ENCODE measurements around the gene CRTC3. TPM values are rescaled to one million over a fixed set of nuclear protein-coding genes. Genes with fewer than 3 reads are reported as not detected.
"Not testable (repeated sequence)": the region's sequence is repeated elsewhere in the genome, so short reads cannot be mapped to it uniquely, and the experiment has no call there.

Gene CRTC3
- total RNA-seq, 1 donor from 2014 or later = 39.7 TPM

GRCh38 chr15:90625037-90625436 is 95.3 kb downstream of the CRTC3 start:
- Mint-ChIP-seq H3K27ac (ENCODE audit: unreplicated experiment) (no peak overlapping the region), H3K9me3 (ENCODE audit: low read depth) (no peaks in the 10 kb centered on the region), H3K4me1 (ENCODE audit: low read depth) (no peaks in the 10 kb centered on the region), H3K27me3 (ENCODE audit: low read depth) (no peaks in the 10 kb centered on the region), H3K36me3 (ENCODE audit: low read depth) (peaks cover 22% of the 10 kb centered on the region), H3K4me3 (ENCODE audit: unreplicated experiment) (no peak overlapping the region)
- DNase-seq (ENCODE audit: low spot score) = no peak
- no peak for TF ChIP-seq CTCF (IDR thresholded peaks at IDR 0.05)

GRCh38 chr15:90629217-90629616 is 99.5 kb downstream of the CRTC3 start:
- no peak overlapping the region for H3K27ac Mint-ChIP-seq (ENCODE audit: unreplicated experiment)
- no peaks in the 10 kb centered on the region for H3K4me1 Mint-ChIP-seq (ENCODE audit: low read depth)
- H3K9me3 Mint-ChIP-seq (ENCODE audit: low read depth) = no peaks in the 10 kb centered on the region
- no peak for TF ChIP-seq CTCF (IDR thresholded peaks at IDR 0.05)
- no peaks in the 10 kb centered on the region for H3K27me3 Mint-ChIP-seq (ENCODE audit: low read depth)
- H3K36me3 Mint-ChIP-seq (ENCODE audit: low read depth) = peaks cover 32% of the 10 kb centered on the region
- no peak for DNase-seq (ENCODE audit: low spot score)
- no peak overlapping the region for H3K4me3 Mint-ChIP-seq (ENCODE audit: unreplicated experiment)

GRCh38 chr15:90633360-90633759 is 103.6 kb downstream of the CRTC3 start:
- Mint-ChIP-seq H3K9me3 (ENCODE audit: low read depth) (peaks cover 3% of the 10 kb centered on the region), H3K27me3 (ENCODE audit: low read depth) (no peaks in the 10 kb centered on the region), H3K4me3 (ENCODE audit: unreplicated experiment) (no peak overlapping the region), H3K4me1 (ENCODE audit: low read depth) (no peaks in the 10 kb centered on the region), H3K36me3 (ENCODE audit: low read depth) (peaks cover 37% of the 10 kb centered on the region), H3K27ac (ENCODE audit: unreplicated experiment) (no peak overlapping the region)
- no peak for DNase-seq (ENCODE audit: low spot score)
- TF ChIP-seq CTCF (IDR thresholded peaks at IDR 0.05) = no peak

- peaks cover 32% of the 10 kb centered on the region for H3K36me3 Mint-ChIP-seq (ENCODE audit: low read depth)
- not testable (repeated sequence) for H3K4me1 Mint-ChIP-seq (ENCODE audit: low read depth); H3K4me3 Mint-ChIP-seq (ENCODE audit: unreplicated experiment); DNase-seq (ENCODE audit: low spot score); H3K27ac Mint-ChIP-seq (ENCODE audit: unreplicated experiment); H3K9me3 Mint-ChIP-seq (ENCODE audit: low read depth); H3K27me3 Mint-ChIP-seq (ENCODE audit: low read depth)
Observed at GRCh38 chr15:90636993-90637392, 107.3 kb downstream of the CRTC3 start.

GRCh38 chr15:90637693-90638092 is 108.0 kb downstream of the CRTC3 start:
- H3K4me1 Mint-ChIP-seq (ENCODE audit: low read depth) = no peaks in the 10 kb centered on the region
- H3K27ac Mint-ChIP-seq (ENCODE audit: unreplicated experiment) = no peak overlapping the region
- no peaks in the 10 kb centered on the region for H3K27me3 Mint-ChIP-seq (ENCODE audit: low read depth)
- no peak overlapping the region for H3K4me3 Mint-ChIP-seq (ENCODE audit: unreplicated experiment)
- no peak for DNase-seq (ENCODE audit: low spot score)
- H3K9me3 Mint-ChIP-seq (ENCODE audit: low read depth) = peaks cover 3% of the 10 kb centered on the region
- TF ChIP-seq CTCF (IDR thresholded peaks at IDR 0.05) = no peak
- H3K36me3 Mint-ChIP-seq (ENCODE audit: low read depth) = peaks cover 37% of the 10 kb centered on the region

GRCh38 chr15:90638201-90638691 is 108.5 kb downstream of the CRTC3 start:
- H3K4me1 Mint-ChIP-seq (ENCODE audit: low read depth) = no peaks in the 10 kb centered on the region
- H3K27ac Mint-ChIP-seq (ENCODE audit: unreplicated experiment) = no peak overlapping the region
- peaks cover 40% of the 10 kb centered on the region for H3K36me3 Mint-ChIP-seq (ENCODE audit: low read depth)
- no peak overlapping the region for H3K4me3 Mint-ChIP-seq (ENCODE audit: unreplicated experiment)
- H3K9me3 Mint-ChIP-seq (ENCODE audit: low read depth) = peaks cover 3% of the 10 kb centered on the region
- TF ChIP-seq CTCF (IDR thresholded peaks at IDR 0.05) = no peak
- H3K27me3 Mint-ChIP-seq (ENCODE audit: low read depth) = no peaks in the 10 kb centered on the region
- no peak for DNase-seq (ENCODE audit: low spot score)
